ENCODE results near the gene SCAMP3. TPM values are rescaled to one million over a fixed set of nuclear protein-coding genes. Genes with fewer than 3 reads are reported as not detected.
"Not testable (repeated sequence)": the region's sequence is repeated elsewhere in the genome, so short reads cannot be mapped to it uniquely, and the experiment has no call there.

SCAMP3 gene
- 79.2 and 128 TPM in 2 replicates for total RNA-seq

GRCh38 chr1:155261852-155262673 is at the start of gene SCAMP3:
Gene SCAMP3, minus strand, starts transcription at chr1:155262360. Its CDS starts 209 bp downstream, at chr1:155262151.
- peak; percentile 86 for DNase-seq (ENCODE audit: extremely low read depth, low read depth, low spot score)

- DNase-seq (ENCODE audit: extremely low read depth, low read depth, low spot score) = no peak
These were observed 47.4 kb upstream of the SCAMP3 start for GRCh38 chr1:155309423-155310021.

- peak; percentile 95 for DNase-seq (ENCODE audit: extremely low read depth, low read depth, low spot score)
These were observed 46.6 kb upstream of the SCAMP3 start, which contains the start of gene FDPS for GRCh38 chr1:155308493-155309422. Gene FDPS, plus strand, starts transcription at chr1:155308866. Its CDS starts 924 bp downstream, at chr1:155309790.

GRCh38 chr1:155307247-155307740 is 45.1 kb upstream of the SCAMP3 start:
- no peak for DNase-seq (ENCODE audit: extremely low read depth, low read depth, low spot score)

GRCh38 chr1:155305881-155306391 is 43.8 kb upstream of the SCAMP3 start:
- no peak for DNase-seq (ENCODE audit: extremely low read depth, low read depth, low spot score)

GRCh38 chr1:155304558-155305063 is 42.5 kb upstream of the SCAMP3 start:
- no peak for DNase-seq (ENCODE audit: extremely low read depth, low read depth, low spot score)

- DNase-seq (ENCODE audit: extremely low read depth, low read depth, low spot score) = no peak
These were observed 39.2 kb upstream of the SCAMP3 start, which contains the start of gene PKLR for GRCh38 chr1:155301342-155301841. Gene PKLR, minus strand, starts transcription at chr1:155301438. Its CDS starts 43 bp downstream, at chr1:155301395.

GRCh38 chr1:155300553-155301329 is 38.6 kb upstream of the SCAMP3 start:
- DNase-seq (ENCODE audit: extremely low read depth, low read depth, low spot score) = no peak

GRCh38 chr1:155300024-155300423 is 37.9 kb upstream of the SCAMP3 start:
- DNase-seq (ENCODE audit: extremely low read depth, low read depth, low spot score) = no peak

GRCh38 chr1:155297384-155297783 is 35.2 kb upstream of the SCAMP3 start:
- no peak for DNase-seq (ENCODE audit: extremely low read depth, low read depth, low spot score)

- DNase-seq (ENCODE audit: extremely low read depth, low read depth, low spot score) = no peak
These were observed 34.5 kb upstream of the SCAMP3 start for GRCh38 chr1:155296661-155297060.

- DNase-seq (ENCODE audit: extremely low read depth, low read depth, low spot score) = no peak
These were observed 33.7 kb upstream of the SCAMP3 start for GRCh38 chr1:155295942-155296267.

- no peak for DNase-seq (ENCODE audit: extremely low read depth, low read depth, low spot score)
These were observed 33.2 kb upstream of the SCAMP3 start for GRCh38 chr1:155295183-155295941.

GRCh38 chr1:155294520-155295182 is 32.5 kb upstream of the SCAMP3 start:
- DNase-seq (ENCODE audit: extremely low read depth, low read depth, low spot score) = no peak

GRCh38 chr1:155293086-155293749 is 31.1 kb upstream of the SCAMP3 start:
- DNase-seq (ENCODE audit: extremely low read depth, low read depth, low spot score) = no peak

GRCh38 chr1:155291006-155291405 is 28.8 kb upstream of the SCAMP3 start:
- DNase-seq (ENCODE audit: extremely low read depth, low read depth, low spot score) = not testable (repeated sequence)

- DNase-seq (ENCODE audit: extremely low read depth, low read depth, low spot score) = no peak
These were observed 25.9 kb upstream of the SCAMP3 start for GRCh38 chr1:155287987-155288543.
